ENCODE data around the gene OR9Q1.

OR9Q1 gene

GRCh38 chr11:58030653-58031052 lies 7.0 kb downstream of the OR9Q1 start, which contains the start of gene OR6Q1:
Gene OR6Q1, plus strand, starts transcription at chr11:58030953. Its CDS starts 0 bp downstream, at chr11:58030953.
- DNase-seq (ENCODE audit: low read depth in 3 of 3, low spot score in 1 of 3) = no peak

GRCh38 chr11:58034471-58034870 lies 10.8 kb downstream of the OR9Q1 start:
- no peak for DNase-seq (ENCODE audit: low read depth in 3 of 3, low spot score in 1 of 3)

- no peak for DNase-seq (ENCODE audit: low read depth in 3 of 3, low spot score in 1 of 3)
These were observed 15.9 kb downstream of the OR9Q1 start for GRCh38 chr11:58039589-58039988.

- no peak for DNase-seq (ENCODE audit: low read depth in 3 of 3, low spot score in 1 of 3)
These were observed 19.7 kb downstream of the OR9Q1 start for GRCh38 chr11:58043379-58043778.

- no peak for DNase-seq (ENCODE audit: low read depth in 3 of 3, low spot score in 1 of 3)
These were observed 22.6 kb downstream of the OR9Q1 start for GRCh38 chr11:58046231-58046630.

- DNase-seq (ENCODE audit: low read depth in 3 of 3, low spot score in 1 of 3) = no peak
These were observed 24.1 kb downstream of the OR9Q1 start for GRCh38 chr11:58047818-58048217.

GRCh38 chr11:58055806-58056401 lies 32.2 kb downstream of the OR9Q1 start:
- no peak for DNase-seq (ENCODE audit: low read depth in 3 of 3, low spot score in 1 of 3)

- DNase-seq (ENCODE audit: low read depth in 3 of 3, low spot score in 1 of 3) = no peak
These were observed 33.8 kb downstream of the OR9Q1 start for GRCh38 chr11:58057481-58057880.

GRCh38 chr11:58058276-58059006 lies 34.8 kb downstream of the OR9Q1 start:
- DNase-seq (ENCODE audit: low read depth in 3 of 3, low spot score in 1 of 3) = no peak

GRCh38 chr11:58059007-58059350 lies 35.3 kb downstream of the OR9Q1 start:
- no peak for DNase-seq (ENCODE audit: low read depth in 3 of 3, low spot score in 1 of 3)

- no peak for DNase-seq (ENCODE audit: low read depth in 3 of 3, low spot score in 1 of 3)
These were observed 36.9 kb downstream of the OR9Q1 start for GRCh38 chr11:58060535-58060934.

- no peak for DNase-seq (ENCODE audit: low read depth in 3 of 3, low spot score in 1 of 3)
These were observed 37.4 kb downstream of the OR9Q1 start for GRCh38 chr11:58060939-58061672.

GRCh38 chr11:58061813-58062212 lies 38.1 kb downstream of the OR9Q1 start:
- no peak for DNase-seq (ENCODE audit: low read depth in 3 of 3, low spot score in 1 of 3)

GRCh38 chr11:58067685-58068084 lies 44.0 kb downstream of the OR9Q1 start:
- no peak for DNase-seq (ENCODE audit: low read depth in 3 of 3, low spot score in 1 of 3)

- DNase-seq (ENCODE audit: low read depth in 3 of 3, low spot score in 1 of 3) = no peak
These were observed 45.0 kb downstream of the OR9Q1 start for GRCh38 chr11:58068655-58069054.

GRCh38 chr11:58070585-58070984 lies 46.9 kb downstream of the OR9Q1 start:
- DNase-seq (ENCODE audit: low read depth in 3 of 3, low spot score in 1 of 3) = no peak

- DNase-seq (ENCODE audit: low read depth in 3 of 3, low spot score in 1 of 3) = no peak
These were observed 52.1 kb downstream of the OR9Q1 start for GRCh38 chr11:58075781-58076180.

- DNase-seq (ENCODE audit: low read depth in 3 of 3, low spot score in 1 of 3) = no peak
These were observed 62.8 kb downstream of the OR9Q1 start for GRCh38 chr11:58086528-58086927.

- no peak for DNase-seq (ENCODE audit: low read depth in 3 of 3, low spot score in 1 of 3)
These were observed 73.8 kb downstream of the OR9Q1 start for GRCh38 chr11:58097437-58097836.

- no peak for DNase-seq (ENCODE audit: low read depth in 3 of 3, low spot score in 1 of 3)
These were observed 97.4 kb downstream of the OR9Q1 start for GRCh38 chr11:58121096-58121495.

GRCh38 chr11:58125469-58125868 lies 101.8 kb downstream of the OR9Q1 start, which contains the start of gene OR9I1:
Gene OR9I1, minus strand, starts transcription at chr11:58125530. Its CDS starts 6,086 bp downstream, at chr11:58119444.
- no peak for DNase-seq (ENCODE audit: low read depth in 3 of 3, low spot score in 1 of 3)

- DNase-seq (ENCODE audit: low read depth in 3 of 3, low spot score in 1 of 3) = no peak
These were observed 103.7 kb downstream of the OR9Q1 start for GRCh38 chr11:58127350-58127749.

All from stimulated activated CD4-positive, alpha-beta T cell treated with anti-CD3 and anti-CD28 coated beads, TNF-alpha, amount 100 ng/mL, for 1 hour (primary cell).